Measurements from ENCODE around the gene RNF146. TPM values are rescaled to one million over a fixed set of nuclear protein-coding genes. Genes with fewer than 3 reads are reported as not detected.
"Not testable (repeated sequence)": the region's sequence is repeated elsewhere in the genome, so short reads cannot be mapped to it uniquely, and the experiment has no call there.

RNF146 gene
- polyA plus RNA-seq, 2 of the 4 experiments (the other 2 are of a cell fraction): 18.9 to 33.2 TPM

GRCh38 chr6:127328043-127328609 lies 61.5 kb downstream of the RNF146 start:
- H3K4me2 ChIP-seq: no peak overlapping the region
- no peaks in the 10 kb centered on the region for H3K4me1 ChIP-seq
- DNase-seq (ENCODE audit: low read depth in 1 of 2, low spot score in 1 of 2) (no peak), FAIRE-seq (no peak), ATAC-seq (no peak)
- no peak for TF ChIP-seq MAFK (IDR thresholded peaks at IDR 0.05; ENCODE audit: partially characterized antibody)
- no peak for TF ChIP-seq BCL3 (IDR thresholded peaks at IDR 0.05)
- TF ChIP-seq JUNB (IDR thresholded peaks at IDR 0.05): no peak
- no peak for TF ChIP-seq CEBPB (IDR thresholded peaks at IDR 0.05)
- TF ChIP-seq NFE2L2 (conservative IDR thresholded peaks at IDR 0.05; ENCODE audit: low read length): no peak
- H3K27ac ChIP-seq: no peak overlapping the region
- CTCF ChIA-PET: no interaction called here
- H3K9me3 ChIP-seq: no peaks in the 10 kb centered on the region
- no peak overlapping the region for H3K4me3 ChIP-seq
- POLR2A ChIA-PET: no interaction called here

GRCh38 chr6:127331256-127331655 lies 64.6 kb downstream of the RNF146 start:
- H3K4me2 ChIP-seq; DNase-seq (ENCODE audit: low read depth in 1 of 2, low spot score in 1 of 2); H3K4me1 ChIP-seq; POLR2A ChIA-PET; H3K9me3 ChIP-seq; H3K4me3 ChIP-seq; FAIRE-seq; ATAC-seq; CTCF ChIA-PET; H3K27ac ChIP-seq: not testable (repeated sequence)
- 73% methylated on average over 3 of the region's 3 CpGs for WGBS (ENCODE audit: missing lambda C conversion rate)

GRCh38 chr6:127332383-127332961 lies 65.8 kb downstream of the RNF146 start:
- no peak overlapping the region for H3K4me2 ChIP-seq
- no peaks in the 10 kb centered on the region for H3K4me1 ChIP-seq
- POLR2A ChIA-PET: no interaction called here
- CTCF ChIA-PET: interaction anchor here (1.5 to 1.7 kb wide), 2 partner anchors 10 kb away, joined by 4 to 6 read pairs; no protein-coding TSS in a partner anchor
- no peak for FAIRE-seq
- ATAC-seq: no peak
- H3K27ac ChIP-seq: no peak overlapping the region
- no peaks in the 10 kb centered on the region for H3K9me3 ChIP-seq
- DNase-seq (ENCODE audit: low read depth in 1 of 2, low spot score in 1 of 2): no peak
- no peak for TF ChIP-seq MAFK (IDR thresholded peaks at IDR 0.05; ENCODE audit: partially characterized antibody)
- no peak overlapping the region for H3K4me3 ChIP-seq
- WGBS (ENCODE audit: missing lambda C conversion rate): 63% methylated on average over 4 of the region's 4 CpGs

Small RNAs within 50 kb of the gene (small RNA-seq; reads per million reads assigned to genes)
- 0 to 6.9 (median 0.19) reads per million in 6 experiments for gene RNA5SP217

Other genes with a start within 250 kb of the RNF146 start
- gene RSPO3, start 148.2 kb upstream of the RNF146 start, polyA plus RNA-seq (2011; rRNA removed): 32.4 and 48.9 TPM in 2 replicates
- 119 to 128 TPM (median 120 TPM) in 3 replicates for gene RSPO3, start 148.2 kb upstream of the RNF146 start, polyA plus RNA-seq (2017; fragmentation: RNase III; extraction: RNeasy Plus Mini Kit Qiagen cat#74134 plus additional on column Dnase treatment)
- gene ECHDC1, start 76.7 kb downstream of the RNF146 start, polyA plus RNA-seq (2011; rRNA removed): 37.8 and 53.4 TPM in 2 replicates
- 57.6 to 71.9 TPM (median 64.3 TPM) in 3 replicates for gene ECHDC1, start 76.7 kb downstream of the RNF146 start, polyA plus RNA-seq (2017; fragmentation: RNase III; extraction: RNeasy Plus Mini Kit Qiagen cat#74134 plus additional on column Dnase treatment)
- 10.9 and 11.8 TPM in 2 replicates for gene KIAA0408, start 192.5 kb downstream of the RNF146 start, polyA plus RNA-seq (2011; rRNA removed)
- 2.7 to 3.0 TPM (median 2.9 TPM) in 3 replicates for gene KIAA0408, start 192.5 kb downstream of the RNF146 start, polyA plus RNA-seq (2017; fragmentation: RNase III; extraction: RNeasy Plus Mini Kit Qiagen cat#74134 plus additional on column Dnase treatment)